Myocyte (in vitro differentiated cells): Measurements from ENCODE around the gene SMIM41. TPM values are rescaled to one million over a fixed set of nuclear protein-coding genes. Genes with fewer than 3 reads are reported as not detected.

Source experiments
- DNase-seq: peaks from one replicate; pipeline ENCODE4 v3.0.0-alpha.2; 2012; ENCODE audit warnings: low read depth
- polyA plus RNA-seq: library from polyadenylated mRNA; unstranded; fragments of >200 nt; gene quantifications from one replicate; pipeline ENCODE4 v1.2.1, GENCODE V29; 2012; ENCODE audit warnings: missing spikeins
- total RNA-seq: library from RNA; depleted of rRNA; stranded (reverse); fragments of >200 nt; gene quantifications from 2 replicates; pipeline ENCODE4 v1.2.3, GENCODE V29; 2014

Gene SMIM41
- not detected in 2 replicates for total RNA-seq
- 0.11 TPM for polyA plus RNA-seq

DNA sequence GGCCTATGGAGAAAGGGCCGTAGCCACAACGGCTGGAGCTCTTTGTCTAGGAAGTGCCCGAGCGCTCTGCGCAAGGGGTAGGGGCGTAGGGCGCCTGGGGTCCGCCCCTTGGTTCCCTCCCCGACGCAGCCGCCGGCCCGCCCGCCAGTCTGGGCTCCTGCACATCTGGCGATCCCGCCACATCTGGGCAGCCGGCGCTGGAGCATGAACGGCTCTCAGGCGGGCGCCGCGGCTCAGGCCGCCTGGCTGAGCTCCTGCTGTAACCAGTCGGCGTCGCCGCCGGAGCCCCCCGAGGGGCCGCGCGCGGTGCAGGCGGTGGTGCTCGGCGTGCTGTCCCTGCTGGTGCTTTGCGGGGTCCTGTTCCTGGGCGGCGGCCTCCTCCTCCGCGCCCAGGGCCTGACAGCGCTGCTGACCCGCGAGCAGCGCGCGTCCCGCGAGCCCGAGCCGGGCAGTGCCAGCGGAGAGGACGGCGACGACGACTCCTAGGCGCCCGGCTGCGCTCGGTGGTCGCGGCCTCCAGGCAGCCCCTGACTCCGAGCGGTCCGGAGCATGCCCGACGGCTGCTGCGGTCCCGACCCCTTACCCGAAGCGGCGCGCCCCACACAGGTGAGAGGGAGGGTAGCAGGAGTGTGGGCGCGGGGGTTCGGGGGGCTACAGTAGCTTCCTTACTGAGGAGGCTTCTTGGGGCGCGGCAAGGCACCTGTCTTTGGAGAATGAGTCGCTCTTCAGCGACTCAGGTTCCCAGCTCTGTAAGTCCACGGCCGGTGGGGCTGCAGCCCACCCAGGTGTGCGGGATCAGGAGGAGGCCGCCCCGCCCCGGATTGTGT lies at the start of gene SMIM41:
Gene SMIM41, plus strand, starts transcription at position 129 of the 827 bp plus-strand sequence. Its CDS starts 76 bp downstream, at position 205.
- DNase-seq: no peak

DNA sequence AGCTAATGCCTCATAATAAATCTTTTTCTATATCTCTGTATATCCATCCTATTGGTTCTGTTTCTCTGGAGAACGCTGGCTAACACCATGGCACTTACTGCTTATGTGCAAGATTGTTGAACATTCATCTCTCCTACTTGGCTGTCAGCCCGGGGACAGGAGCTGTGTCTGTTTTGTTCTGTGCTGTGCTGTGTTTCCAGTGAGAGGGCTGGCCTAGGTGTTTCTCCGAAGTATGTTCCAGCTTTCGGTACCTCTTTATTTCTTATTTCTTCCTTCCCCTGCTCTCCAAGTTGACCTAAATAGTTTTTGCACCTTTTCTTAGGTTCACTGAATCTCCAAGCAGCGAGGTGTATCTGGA lies 47.1 kb upstream of the SMIM41 start:
- DNase-seq: peak; percentile 54

DNA sequence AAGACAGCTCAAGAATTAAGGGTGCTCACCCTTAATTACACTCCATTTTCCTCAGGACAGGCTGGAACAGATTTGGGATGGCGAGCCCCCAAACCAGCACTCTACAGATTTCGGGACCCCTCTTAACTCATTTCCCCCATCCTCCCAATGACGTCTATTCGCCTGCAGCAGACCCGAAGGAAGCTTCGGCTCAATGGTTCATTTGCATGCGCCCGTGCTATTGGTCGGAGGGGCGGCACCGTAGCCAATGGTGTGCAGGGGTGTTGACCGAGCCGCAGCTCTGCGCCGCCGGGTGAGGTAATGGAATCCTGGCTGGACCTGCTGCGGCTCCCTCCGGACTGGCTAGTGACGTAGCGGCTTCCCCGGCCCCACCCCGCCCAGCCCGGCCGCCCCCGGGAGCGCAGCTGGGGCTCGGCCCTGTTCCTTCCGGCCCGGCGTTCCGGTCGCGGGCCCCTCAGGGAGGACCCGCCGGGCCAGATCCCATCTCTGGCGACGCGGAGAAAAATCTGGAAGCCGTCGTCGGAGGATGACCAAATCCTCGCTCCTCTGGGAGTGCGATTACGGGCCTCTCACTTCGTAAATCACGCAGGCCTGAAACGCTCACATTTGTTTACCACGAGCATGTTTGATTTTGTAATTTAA lies 46.6 kb upstream of the SMIM41 start:
- DNase-seq: peak; percentile 95

DNA sequence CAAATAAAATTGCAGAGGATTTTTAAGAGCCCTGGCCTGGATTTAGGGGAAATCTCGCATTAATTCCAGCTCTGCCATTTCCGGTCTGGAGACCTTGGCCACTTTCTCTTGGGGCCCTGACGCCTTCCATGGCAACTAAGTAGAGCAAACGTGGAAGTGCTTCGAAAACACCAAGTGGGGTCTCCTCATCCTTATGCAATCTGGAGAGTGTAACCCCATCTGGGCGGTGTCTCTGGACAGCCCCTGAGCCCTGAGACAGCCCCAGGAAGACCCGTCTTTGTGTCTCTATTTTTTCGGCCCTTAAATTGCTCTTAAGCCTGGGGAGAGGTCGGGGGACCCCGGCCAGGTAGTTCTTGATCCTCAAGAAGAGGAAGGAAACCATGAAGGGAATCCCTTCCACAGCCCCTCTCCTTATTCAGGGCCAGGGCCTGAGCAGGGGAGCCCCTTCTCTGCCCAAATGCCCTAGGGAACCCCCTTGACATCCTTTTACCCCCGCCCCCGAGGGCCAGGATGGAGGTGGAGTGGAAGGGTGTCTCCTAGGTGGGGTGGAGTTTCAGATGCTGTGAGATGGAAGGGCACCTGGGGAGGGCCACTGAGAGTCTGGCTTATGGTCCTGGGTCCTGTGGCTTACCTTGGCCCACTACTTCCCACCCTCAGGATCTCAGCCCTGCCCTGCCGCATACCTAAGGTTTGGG lies 45.9 kb upstream of the SMIM41 start:
- no peak for DNase-seq

DNA sequence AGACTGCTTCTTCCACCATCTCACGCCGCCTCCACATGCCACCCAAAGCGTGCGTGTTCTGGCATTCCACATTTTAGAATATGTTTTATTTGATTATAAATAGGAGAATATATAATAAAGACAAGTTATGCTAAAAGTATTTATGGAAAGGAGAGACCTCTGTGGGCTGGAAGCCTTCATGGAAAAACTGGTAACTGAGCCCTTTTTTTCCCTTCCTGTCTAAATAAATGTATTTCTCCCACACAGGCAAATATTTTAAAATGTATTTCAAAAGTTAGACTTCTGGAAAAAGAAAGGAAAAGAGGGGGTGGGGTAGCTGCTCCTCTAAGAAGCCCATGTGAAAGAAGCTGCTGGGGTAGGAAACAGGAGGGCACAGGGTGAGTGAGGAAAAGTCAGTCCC lies 44.3 kb upstream of the SMIM41 start:
- no peak for DNase-seq

DNA sequence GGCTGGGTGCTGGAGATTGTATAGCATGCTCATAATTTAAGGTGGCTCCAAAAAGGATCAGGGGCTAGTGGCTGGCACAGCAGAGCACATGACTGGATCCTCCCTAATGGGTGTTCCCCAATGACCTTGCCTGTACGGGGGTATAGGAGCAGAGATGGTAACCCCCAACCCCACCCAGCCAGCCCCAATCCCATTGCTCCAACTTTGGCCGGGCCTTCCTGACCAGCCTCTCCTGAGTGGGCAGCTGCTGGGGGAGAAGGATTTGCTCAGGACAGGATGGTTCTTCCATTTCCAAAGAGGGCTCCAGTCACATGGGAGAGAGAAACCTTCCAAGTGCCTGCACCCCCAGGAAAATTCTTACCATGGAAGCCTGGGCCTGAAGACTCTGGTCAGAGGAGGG lies 43.6 kb upstream of the SMIM41 start:
- DNase-seq: no peak

DNA sequence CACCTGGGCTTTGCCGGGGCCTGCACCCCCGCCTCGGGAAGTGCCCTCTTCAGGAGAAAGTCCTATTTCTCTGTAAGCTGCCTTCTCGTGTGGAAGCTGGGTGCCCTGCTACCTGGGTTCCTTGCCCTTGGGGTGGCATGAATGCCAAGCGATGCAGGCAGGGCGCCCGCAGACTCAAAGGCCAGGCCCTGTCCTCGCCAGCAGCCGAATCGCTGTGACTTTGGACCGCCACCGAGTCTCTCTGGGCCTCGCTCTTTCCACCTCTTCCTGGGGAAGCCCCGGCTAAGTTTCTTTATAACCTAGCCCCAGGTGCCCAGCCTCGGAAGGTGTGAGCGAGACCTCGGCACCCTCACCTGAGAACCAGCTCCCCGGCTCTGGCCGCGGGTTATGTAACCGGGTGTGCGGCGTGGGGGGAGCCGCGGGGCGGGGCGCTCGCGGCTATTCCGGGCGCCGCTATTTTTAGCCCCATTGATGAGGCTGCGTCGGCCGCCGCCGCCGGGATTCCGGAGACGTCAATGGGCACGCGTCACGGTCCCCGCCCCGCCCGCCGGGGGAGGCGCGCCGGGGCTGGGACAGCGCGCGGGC lies 42.8 kb upstream of the SMIM41 start:
- DNase-seq: peak; percentile 85

DNA sequence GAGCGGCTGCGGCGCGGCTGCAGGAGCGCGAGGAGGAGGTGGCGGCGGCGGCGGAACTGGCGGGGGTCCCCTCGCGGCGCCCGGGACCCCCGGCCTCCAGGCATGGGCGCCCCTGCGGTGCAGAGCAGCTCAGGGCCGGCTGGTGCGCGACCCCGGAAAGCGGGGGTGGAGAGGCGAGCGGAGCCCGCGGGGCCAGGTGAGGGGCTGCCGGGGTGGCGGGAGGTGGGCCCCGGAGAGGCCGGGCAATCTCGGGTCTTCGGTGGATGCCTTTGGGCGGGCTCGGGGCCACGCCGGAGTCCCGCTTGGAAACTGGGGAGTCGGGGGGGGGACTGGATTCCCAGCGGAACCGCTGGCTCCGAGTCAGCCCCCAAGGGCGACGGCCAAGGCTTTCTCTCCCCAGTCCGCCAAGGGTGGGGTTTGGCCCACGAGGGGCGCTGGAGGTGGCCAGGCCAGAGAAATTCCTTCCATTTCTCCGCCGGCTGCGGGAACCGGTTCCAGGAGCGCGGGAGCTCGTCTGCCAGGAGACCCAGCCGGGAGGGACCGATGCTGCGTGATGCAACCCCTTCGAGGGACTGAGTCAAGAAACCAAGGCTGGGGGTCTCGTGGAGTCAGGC lies 42.1 kb upstream of the SMIM41 start:
- DNase-seq: no peak

DNA sequence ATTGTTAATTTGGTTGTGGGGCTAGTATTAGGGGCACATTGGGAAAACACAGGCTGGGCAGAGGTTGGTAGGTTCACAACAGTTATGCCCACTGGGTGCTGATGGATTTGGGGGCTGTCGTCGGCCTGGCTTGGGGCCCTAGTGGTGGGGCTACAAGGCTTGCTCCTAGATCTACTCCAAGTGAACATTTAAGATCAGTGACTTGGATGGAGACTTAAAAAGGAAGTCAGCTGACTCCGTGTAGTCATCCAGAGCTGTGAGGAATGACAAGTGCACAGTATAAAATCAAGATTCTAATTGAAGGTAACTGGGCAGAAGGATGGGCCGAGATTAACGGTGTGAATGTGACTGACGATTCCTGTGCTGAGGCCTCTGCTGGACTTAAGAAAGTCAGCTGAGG lies 41.1 kb upstream of the SMIM41 start:
- DNase-seq: no peak

DNA sequence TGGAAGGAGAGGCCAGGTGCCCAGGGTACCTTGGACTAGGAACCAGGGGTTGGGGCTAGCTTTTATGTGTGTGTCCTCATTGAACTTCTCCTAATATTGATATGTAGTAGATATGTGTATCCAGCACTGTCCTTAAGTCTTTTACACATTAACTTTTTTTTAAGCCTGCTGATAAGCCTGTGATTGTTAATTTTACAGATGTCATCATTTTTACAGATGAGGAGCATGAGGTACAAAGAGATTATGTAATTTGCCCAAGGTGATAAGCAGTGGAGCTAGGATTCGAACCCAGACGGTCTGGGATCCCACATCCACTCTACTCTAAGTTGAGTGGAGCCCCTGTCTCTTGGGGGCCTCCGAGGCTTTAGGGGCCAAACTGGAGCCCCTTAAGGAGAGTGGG lies 38.5 kb upstream of the SMIM41 start:
- DNase-seq: no peak

DNA sequence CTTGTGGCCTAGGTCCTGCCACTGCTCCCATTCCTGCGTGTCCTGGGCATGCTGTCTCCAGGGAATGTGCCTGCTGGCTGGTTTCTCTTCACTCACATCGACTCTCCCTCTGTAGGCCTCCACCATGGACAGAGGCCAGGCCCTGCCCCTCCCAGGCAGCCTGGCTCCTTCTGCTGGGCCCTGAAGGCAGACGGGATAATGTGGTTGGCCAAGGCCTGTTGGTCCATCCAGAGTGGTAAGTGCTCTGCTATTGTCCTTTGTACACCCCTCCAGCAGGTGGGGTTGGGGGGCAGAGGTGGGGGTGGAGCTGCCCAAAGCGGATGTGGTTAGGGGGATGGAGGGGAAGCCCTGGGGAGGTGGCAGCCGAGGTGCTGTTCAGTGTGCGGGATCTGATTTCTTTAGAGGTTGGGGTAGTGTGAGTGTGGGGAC lies 37.8 kb upstream of the SMIM41 start:
- DNase-seq: peak; percentile 89

DNA sequence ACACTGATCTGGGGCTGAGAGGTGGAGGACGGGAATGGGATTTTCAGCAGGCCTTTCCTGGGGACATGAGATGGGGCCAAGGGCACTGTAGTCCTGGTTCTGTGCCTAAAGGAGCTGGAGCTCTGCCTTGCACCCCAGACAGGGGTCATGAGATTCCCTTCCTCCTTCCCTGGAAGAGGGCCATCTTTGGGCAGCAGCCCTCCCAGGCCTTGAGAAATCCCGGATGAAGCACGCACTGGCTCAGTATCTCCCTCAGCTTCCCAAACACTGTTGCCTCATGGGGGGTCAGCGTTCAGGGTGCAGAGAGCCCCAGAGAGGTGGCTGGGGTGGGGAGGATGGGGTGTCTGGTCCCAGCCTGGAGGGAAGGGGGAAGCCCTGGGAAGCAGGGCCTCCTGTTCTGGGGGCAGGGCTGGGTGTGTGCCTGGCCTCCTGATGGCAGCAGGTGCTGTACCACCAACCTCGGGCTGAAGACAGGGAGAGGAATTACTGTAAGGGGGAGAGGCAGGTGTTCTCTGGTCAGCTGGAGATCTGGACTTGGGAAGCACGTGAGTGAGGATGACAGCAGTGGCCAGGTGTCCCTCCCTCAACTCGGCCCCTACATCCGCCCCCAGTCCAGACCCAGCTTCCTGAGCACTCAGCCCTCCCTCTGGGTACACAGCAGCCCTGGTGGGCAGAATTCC lies 36.7 kb upstream of the SMIM41 start:
- DNase-seq: peak; percentile 81

DNA sequence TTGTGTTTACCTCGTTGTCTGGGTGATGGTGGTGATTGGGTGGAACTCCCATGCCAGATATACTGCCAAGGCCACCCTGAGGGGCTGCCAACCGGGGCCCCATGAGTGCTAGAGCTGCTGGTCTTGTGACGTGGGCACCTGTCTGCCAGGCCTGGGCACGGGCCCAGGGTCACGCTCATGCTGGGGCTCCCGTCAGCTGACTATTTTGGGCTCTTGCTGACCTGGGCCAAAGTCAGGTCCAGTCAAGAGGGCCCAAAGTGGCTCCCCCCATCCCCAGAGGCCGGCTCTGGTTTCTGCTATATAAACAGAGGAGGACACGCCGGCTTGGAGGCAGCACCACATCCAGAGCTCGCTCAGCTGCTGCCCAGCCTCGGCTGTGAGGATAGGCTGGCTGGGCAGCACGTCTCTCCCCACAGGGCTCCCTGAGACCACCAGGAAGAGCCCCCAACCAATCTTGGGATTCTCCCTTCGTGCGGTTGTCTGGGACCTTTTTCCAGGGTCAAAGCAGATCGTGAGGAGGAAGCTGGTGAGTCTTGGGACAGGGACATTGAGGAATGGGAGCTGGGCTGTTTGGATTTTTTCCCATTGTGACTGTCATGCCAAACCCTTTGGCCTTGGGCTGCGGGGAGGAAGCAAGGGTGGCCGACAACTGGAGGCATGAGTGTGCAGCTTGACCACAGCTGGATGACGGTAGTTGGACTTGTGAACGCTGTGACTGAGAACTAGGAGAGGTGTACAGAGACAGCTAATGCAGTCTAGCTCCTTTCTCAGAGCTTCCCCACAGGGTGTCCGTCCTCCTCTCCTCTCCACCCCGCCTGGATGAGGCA lies 35.9 kb upstream of the SMIM41 start:
- DNase-seq: peak; percentile 74

DNA sequence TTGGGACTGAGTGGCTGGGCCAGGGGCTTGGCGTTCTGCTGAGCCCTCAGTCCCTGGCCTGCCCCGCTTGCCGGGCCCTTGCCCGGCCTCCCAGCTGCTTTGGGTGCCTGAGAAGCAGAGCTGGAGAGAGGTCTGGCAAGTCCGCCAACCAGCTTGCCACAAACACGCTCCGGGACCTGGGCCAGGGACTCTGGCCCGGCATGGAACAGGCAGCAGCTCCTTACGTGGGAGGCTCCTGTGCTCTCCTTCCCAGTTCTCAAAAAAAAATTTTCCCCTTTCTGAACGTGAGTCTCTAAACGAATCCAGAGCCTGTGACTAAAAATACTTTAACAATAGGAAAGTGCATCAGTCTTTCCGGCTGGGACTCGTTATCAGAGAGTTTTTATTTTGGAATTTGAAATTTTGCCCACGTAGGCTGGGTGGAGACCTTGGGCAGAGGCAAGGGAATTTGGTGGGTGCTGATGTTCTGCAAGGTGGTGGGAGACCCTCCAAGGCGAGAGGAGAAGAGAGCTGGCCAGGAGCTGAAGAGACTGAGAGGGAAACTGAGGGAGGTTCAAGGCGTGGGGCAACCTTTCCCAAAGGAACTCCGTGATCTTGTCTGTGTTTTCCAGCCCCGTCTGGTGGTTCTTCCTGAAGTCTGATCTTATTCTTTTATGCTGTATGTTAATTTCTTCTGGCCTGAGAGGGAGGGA lies 35.1 kb upstream of the SMIM41 start:
- DNase-seq: peak; percentile 65

DNA sequence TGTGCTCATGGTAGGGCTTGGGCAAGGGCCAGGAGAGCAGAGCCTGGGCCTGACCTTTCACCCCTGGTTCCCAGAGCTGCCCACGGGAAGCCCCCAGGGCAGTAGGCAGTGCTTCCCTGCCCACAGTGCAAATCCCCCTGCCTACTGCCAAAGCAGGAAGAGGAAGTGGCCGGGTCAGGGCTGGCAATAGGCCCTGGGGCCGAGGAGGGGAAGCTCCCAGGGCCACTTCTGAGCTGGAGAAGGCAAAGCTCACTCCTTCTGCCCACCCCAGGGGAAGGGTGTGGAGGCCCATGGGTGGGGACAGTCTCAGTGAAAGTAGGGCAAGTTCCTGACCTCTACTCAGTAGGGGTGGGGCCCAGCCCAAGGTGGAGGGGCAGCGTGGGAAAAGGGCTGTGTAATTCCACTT lies 33.7 kb upstream of the SMIM41 start:
- DNase-seq: no peak

DNA sequence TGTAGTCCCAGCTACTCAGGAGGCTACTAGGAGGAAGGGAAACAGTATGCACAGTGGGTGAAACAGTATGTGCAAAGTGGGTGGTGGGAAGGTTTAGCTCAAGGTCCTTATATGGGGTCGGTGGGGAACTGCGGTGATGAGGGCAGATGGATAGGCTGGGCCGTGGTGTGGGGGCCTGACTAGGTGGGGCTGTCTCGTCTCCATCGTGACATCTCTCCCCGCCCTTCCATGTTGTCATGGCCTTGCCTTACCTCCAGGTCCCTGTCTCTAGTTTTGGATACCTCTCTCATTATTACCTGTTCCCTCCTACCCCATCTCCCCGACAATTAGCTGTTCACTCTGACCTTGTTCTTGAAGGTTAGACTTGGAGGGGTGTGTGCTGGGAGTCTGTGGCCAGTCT lies 32.6 kb upstream of the SMIM41 start:
- DNase-seq: no peak

DNA sequence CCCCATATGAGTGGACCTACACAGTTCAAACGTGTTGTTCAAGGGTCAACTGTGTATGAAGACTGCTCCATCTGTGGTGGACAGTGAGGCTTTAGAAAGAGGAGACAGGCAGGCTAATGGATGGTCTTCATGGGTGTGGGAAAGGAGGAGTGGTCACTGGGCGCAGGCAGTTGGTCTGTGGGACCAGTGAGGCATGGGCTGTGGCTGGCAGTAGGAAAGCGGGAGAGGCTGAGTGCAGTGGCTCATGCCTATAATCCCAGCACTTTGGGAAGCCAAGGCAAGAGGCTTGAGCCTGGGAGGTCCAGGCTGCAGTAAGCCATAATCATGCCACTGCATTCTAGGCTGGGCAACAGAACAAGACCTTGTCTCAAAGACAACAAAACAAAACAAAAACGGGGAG lies 30.2 kb upstream of the SMIM41 start:
- no peak for DNase-seq

DNA sequence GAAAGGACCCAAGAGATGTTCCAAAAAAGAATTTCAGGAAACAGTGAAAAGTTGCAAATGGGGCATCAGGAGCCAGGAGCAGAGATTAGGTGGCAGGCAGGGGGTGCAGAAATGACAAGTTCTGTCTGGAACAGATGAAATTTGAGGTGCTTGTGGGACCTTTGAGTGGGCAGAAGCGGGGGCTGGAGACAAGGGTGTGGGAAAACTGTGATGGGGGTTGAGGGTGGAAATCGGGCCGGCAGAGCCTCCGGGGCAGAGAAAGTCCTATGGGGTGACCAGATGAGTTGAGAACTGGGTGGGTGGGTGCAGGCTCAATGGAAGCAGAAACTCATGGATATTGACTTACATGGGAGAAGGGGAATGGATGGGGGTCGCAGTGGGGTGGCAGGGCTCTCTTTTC lies 29.8 kb upstream of the SMIM41 start:
- DNase-seq: no peak

DNA sequence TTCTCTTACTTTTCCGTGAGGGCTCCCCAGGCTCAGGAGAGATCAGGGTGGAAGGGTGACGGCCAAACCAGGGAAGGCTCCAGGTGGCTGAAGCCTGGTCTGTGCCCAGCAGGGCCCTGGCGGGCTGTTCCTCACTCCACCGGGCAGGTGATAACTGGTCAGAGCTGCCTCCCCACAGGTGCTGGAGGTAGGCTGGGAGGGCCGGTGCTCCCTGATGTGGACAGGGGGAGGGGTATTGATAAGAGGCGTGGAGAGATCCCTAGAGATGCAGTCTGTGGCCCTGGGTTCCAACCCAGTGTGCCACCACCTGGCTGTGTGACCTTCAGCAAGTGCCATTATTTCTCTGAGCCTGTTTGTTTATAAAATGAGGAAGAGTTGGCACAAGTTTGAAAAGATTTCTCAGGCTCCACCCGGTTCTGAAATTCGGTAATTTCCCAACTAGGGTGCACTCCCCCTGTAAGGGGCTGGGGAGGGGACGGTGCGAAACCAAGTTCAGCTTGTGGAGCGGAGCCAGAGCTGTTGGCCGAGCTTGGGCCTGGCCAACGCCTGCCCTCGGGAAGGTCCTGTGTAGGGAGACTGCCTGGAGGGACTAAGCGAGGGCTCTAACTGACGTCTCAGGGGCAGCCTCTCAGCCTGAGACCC lies 29.3 kb upstream of the SMIM41 start:
- DNase-seq: no peak
